Superior temporal gyrus (tissue), 1 donor: ENCODE measurements around the gene PRKD1.

Source experiments
- DNase-seq: peaks from one replicate; pipeline ENCODE4 v3.0.0-alpha.2; 2016; ENCODE audit errors: extremely low spot score

Gene PRKD1

GRCh38 chr14:29616922-29617321 is 310.7 kb downstream of the PRKD1 start:
- DNase-seq: no peak

- no peak for DNase-seq
These were observed 318.8 kb downstream of the PRKD1 start for GRCh38 chr14:29608861-29609260.

- DNase-seq: no peak
These were observed 320.5 kb downstream of the PRKD1 start for GRCh38 chr14:29607169-29607568.

- DNase-seq: no peak
These were observed 324.0 kb downstream of the PRKD1 start for GRCh38 chr14:29603696-29604095.

GRCh38 chr14:29601616-29602015 is 326.0 kb downstream of the PRKD1 start:
- DNase-seq: no peak

- DNase-seq: no peak
These were observed 339.7 kb downstream of the PRKD1 start for GRCh38 chr14:29587761-29588470.

- DNase-seq: no peak
These were observed 340.6 kb downstream of the PRKD1 start for GRCh38 chr14:29587046-29587445.

- DNase-seq: peak; percentile 69
These were observed 342.7 kb downstream of the PRKD1 start for GRCh38 chr14:29584992-29585391.

- DNase-seq: no peak
These were observed 346.9 kb downstream of the PRKD1 start for GRCh38 chr14:29580763-29581162.

GRCh38 chr14:29579838-29580237 is 347.8 kb downstream of the PRKD1 start:
- DNase-seq: no peak

- no peak for DNase-seq
These were observed 350.7 kb downstream of the PRKD1 start for GRCh38 chr14:29576927-29577326.

- DNase-seq: no peak
These were observed 358.5 kb downstream of the PRKD1 start for GRCh38 chr14:29569194-29569593.

GRCh38 chr14:29566194-29566593 is 361.5 kb downstream of the PRKD1 start:
- no peak for DNase-seq

GRCh38 chr14:29558516-29558915 is 369.1 kb downstream of the PRKD1 start:
- DNase-seq: no peak

GRCh38 chr14:29554335-29554734 is 373.3 kb downstream of the PRKD1 start:
- no peak for DNase-seq

- DNase-seq: no peak
These were observed 374.2 kb downstream of the PRKD1 start for GRCh38 chr14:29553427-29553826.

GRCh38 chr14:29548948-29549370 is 378.7 kb downstream of the PRKD1 start:
- DNase-seq: peak; percentile 93

GRCh38 chr14:29545714-29546113 is 381.9 kb downstream of the PRKD1 start:
- no peak for DNase-seq

- peak; percentile 60 for DNase-seq
These were observed 390.6 kb downstream of the PRKD1 start for GRCh38 chr14:29536886-29537511.

- DNase-seq: no peak
These were observed 398.2 kb downstream of the PRKD1 start for GRCh38 chr14:29529418-29529817.

- no peak for DNase-seq
These were observed 398.8 kb downstream of the PRKD1 start for GRCh38 chr14:29528889-29529288.

GRCh38 chr14:29527286-29527685 is 400.4 kb downstream of the PRKD1 start:
- DNase-seq: no peak
